Measurements from ENCODE around the gene HOXB9.

Gene HOXB9

DNA sequence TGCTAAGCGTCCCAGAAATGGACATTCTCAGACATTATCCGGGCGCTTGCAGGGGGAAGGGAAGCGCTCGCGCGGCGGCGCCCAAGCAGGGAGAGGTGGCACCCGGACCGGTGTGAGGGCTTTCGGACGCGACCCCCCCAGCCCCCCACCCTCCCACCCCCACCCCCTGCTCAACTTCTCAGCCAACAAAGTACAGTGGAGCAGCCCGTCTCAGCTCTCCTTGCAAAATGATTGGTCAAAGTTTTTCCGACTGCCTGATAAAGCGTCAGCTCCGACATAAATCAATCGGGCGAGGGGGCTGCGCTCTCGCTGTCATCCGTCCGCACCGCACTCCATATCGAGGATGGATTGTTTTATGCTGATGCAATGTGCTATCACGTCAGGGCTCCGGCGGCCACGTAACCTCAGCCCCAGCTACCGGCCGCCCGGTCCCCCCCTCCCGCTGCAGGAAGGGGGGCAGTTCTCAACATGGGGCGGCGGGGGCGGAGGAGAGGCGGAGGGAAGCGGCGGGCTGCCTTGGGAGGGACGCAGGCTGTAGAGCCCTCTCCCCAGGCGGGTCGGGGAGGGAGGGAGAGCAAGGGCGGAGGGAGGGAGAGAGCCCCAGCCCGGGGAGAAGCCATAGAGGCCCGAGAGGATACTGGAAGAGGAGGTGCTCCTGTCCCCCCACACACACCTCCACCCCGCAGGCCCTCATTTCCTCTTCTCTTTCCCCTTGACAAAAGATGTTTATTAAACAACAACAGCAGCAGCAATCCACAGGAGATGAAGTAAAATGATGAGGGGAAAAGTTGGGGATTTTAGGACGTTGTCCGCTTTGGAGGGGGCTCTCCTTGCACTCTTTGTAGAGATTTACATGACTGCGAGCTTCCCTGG, at the start of gene HOXB9:
HOXB9 (minus strand) TSS at position 114 of the 873 bp plus-strand sequence; CDS start at position 25, 89 bp downstream.
- DNase-seq = no peak

DNA sequence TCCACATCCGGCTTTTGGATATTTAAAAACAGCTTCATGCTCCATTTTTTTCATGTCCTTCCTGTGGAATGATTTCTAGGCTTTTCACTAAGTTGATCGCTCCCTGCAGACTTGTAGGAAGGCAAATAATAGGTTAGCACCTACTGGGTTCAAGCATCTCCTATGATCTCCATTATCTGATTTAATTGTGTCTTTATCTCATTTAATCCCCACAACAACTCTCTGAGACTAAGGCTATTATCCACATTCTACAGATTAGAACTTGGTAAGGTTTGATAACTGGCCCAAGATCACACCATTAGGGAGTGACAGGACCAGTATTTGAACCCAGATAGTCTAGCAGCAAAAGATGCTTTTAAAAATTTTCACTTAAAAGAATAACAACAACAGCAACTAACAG, 46.2 kb upstream of the HOXB9 start:
- no peak for DNase-seq

DNA sequence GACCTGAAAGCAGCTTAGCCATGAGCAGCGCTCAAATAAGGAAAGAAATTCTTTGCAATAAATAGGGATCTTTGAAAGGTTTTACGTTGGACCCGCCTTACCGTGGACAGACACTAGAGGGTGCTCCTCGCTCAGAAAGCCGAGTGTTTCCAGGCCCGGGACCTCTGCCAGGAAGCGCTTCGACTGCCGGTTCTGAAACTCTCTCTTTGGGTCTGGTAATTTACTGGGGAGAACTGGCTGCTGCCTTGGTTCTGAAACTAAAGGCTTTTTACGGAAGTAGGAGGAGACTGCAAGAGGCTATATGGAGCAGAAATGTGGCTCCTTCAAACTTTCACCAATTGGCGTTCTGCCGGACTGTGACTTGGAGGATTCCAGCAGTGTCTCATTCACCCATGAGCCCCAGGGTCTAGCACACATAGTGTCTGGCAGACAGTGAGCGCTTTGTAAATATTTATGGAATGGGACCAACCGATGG, 45.6 kb upstream of the HOXB9 start:
- DNase-seq = peak; percentile 59

DNA sequence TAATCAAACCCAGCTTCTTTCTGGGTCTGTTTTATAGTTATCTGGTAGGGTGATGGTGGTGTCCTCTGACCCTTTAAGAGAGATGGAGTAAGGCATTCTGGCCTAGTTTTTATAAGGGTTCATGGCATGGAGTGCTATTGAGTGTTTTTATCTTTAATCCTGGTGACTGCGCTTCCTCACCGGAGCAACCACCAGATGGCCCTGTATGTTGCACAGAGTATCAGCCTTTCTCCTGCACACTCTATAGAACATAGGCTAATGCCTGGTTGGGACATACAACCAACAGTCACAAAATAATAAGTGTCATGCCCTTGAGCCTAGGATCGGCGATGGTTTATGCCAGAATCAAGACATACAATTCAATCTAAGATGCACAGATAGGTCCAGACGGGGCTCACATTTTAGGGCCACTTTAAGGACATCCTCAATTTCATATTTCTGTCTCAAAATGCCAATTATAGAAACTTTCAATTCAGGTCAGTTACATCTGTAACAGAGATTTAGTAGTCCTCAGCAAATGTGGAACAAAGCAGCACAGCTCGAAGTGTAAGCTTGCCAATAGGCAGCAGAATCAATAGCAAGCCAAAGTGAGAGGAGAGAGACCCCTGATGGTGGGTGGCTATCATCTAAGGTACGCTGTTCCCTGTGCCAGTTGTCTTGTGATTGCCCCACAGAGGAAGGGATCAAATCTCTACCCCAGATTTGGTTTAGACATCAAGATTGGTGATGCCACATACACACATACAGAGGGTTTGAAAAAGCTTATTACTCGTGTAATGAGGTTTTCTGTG, 37.2 kb upstream of the HOXB9 start:
- no peak for DNase-seq

DNA sequence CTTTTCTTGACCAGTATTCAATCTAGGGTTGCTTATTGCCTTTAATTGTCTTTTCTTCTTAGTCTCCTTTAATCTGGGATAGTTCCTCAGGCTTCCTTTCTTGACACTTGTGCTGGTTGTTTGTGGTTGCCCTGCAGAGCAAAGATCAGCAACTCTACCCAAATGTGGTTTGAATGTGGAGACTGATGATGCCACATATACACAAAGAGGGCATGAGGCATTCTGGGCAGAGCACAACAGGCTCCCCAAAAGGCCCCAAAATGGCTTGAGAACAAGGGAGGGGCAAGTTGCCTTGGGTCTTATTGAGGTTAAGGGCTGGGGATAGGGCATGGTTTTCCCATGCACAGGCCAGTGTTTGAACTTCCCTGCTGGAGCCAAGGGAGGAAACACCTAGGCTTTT, 29.8 kb upstream of the HOXB9 start:
- DNase-seq = no peak

DNA sequence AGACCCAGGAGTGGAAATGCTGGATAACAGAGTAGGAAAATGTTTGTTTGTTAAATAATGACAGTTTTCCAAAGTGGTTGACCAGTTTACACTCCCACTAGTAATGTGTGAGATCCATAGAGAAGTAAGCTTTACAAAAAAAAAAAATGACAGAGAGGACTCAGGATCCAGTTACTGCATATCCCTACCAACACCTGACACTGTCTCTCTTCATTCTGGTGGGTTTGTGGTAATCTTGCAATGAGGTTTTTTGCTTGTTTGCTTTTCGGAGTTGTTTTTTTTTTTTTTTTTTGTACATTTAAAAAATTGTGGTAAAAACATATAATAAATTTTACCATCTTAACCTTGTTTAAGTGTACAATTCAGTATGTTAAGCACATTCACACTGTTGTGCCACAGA, 23.6 kb upstream of the HOXB9 start:
- no peak for DNase-seq

DNA sequence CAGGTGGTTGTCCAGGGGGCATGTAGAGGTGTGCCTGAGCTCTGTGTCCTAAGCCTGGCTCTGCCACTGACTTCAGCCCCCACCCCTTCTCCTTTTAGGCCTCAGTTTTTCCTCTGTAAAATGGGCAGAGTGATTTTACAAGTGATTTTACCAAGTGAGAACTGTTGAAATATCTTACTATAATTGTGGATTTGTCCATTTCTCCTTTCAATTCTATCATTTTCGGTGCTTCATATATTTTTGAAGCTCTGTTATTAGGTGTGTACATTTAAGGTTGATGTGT, 21.7 kb upstream of the HOXB9 start:
- no peak for DNase-seq

DNA sequence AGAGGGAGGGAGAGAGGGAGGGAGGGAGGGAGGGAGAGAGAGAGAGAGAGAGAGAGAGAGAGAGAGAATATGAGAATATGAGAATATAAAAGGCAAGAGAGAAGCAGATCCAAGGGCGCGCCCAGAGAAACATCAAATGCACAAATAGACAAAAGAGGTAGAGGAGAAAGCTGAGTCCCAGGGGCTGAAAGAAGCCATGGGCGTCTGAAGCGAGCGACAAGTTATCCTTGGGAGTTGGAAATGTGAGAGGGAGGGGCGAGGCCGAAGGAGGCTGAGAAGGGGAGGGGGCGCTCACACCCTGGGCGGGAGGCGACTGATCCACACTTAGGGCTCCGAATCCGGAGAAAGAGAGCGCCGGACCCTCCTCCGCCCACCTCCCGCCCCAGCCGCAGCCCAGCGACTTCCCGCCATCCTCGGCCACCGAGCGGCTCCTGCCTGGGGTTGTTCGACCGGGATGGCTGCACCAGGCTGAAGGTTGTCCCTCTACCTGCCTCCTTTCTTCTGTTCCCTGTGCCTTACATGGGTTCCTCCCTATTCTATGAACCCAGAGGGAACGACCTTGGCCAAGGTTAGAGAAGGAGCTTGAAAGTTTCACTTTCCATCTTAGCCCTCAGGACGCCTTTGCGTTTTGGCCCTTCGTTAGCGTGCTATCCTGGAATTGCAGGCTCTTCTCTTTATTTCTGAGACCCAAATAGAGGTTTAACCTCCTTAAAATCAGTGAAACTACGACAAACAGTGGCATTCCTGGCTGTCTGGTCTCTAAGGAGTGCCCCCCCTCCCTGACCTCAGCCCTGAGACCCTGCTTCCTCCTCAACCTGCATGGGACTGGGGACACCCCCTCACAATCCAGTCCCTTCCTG, 21.2 kb upstream of the HOXB9 start:
- DNase-seq = no peak

DNA sequence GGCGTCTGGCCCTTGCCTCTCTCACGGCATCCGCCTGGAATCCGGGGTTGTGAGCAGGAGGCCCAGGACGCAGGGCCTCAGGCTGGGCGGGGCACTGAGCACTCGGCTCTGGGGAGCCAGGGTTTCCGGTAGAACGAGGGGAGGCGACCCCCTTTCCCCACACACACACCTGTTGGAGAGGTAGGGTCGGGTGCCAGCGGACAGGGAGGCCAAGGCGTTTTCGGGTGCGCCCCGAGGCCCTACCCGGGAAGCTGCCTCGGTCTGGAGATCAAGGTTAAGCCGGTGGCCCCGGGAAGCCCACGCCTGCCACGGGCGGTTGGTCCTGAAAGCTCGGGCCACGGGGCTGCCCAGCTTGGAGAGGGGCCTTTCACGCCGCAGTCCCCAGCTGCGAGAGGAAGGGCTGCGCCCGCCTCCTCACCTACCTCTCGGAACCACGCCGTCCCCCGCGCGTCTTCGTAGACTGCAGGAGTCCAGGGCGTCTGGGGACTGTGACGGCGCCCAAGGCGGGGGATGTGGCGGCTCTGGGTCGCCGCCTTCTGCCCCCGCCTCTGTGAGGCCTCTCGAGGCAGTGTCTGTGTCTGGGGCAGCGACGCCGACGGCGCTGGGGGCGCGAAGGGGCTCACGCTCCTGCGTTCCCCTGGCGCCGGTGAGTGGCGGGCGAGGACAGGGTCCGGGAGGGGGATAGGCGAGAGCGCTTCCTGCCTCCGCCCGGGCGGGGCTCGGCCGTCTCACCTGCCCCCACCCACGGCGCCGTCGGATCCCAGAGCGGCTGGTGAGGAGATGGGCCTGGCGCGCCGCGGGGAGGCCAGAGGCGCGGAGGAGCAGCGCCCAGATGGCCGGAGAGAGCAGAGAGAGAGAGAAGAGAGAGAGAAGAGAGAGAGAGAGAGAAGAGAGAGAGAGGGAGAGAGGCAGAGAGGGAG, 20.3 kb upstream of the HOXB9 start:
- DNase-seq = no peak

DNA sequence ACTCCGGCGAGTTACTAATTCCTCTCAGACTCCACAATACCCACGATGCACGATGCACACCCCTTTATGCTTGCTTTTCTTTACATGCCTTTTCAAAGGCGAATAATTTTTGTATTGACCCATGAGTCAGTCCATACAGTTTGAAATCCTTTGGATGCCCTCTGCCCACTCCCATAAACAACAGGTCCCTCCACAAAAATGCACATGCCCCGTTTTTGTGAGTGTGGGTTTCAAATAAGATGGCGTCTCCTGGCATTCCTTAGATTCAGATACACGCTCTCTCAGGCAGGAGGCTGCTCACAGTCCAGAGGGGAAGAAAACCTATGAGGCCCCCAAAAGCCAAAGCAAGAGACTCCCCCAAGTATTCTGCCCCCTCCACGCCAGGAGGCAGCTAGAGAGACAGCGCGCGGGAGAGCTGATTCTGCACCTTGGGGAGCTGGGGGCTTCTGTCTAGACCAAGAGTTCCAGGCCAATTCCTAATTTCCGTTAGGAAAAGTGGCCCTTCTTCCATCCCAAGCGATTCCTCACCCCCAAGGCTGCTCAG, 19.6 kb upstream of the HOXB9 start:
- DNase-seq = no peak

DNA sequence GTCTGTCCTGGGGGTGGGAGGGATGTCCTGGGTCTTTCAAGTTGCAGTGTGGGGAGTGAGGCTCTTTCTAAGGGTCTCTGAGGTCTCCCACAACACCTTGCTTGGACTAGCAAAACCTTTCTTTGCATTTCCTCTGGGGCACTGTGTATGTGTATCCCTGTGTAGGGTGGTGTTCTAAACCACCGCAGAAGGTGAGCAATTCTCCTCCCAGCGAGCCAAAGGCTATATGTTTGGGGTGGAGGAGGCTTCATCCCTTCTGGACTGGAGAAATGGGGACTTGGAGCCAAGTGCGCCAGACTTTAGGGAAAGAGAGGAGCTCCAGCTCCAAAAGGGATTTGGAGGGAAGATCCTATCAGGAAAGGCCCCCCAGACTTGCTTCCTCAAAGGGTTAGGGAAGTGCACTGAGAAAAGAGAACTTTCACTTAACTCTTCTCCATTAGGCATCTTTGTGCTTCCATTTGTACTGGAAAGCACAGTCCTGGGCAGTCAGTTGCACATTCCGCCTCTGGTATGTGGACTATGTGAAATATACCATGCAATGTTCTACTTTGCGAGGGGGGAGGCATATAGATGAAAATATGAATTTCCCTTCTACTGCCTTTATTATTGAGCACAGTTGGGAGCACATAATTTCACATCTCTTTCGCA, 18.9 kb upstream of the HOXB9 start:
- DNase-seq = no peak

DNA sequence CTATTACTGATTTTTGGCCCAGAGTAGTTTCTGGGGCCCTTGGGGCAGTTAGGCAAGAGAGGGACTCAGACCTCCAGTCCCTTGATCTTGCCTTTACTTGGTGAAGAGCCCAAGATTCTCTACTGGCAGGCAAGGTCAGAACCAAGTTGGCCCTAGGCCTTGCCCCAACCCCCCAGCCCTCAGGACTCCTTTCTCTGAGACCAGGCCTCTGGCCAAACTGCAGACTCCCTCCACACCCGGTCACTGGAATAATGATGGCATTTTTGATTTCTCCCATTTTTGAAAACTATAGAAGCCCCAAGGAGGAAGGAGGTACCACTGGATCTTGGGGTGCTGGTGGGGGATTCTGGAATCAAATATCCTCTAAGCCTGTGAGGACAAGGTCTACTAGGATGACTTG, 18.0 kb upstream of the HOXB9 start:
- DNase-seq = no peak

DNA sequence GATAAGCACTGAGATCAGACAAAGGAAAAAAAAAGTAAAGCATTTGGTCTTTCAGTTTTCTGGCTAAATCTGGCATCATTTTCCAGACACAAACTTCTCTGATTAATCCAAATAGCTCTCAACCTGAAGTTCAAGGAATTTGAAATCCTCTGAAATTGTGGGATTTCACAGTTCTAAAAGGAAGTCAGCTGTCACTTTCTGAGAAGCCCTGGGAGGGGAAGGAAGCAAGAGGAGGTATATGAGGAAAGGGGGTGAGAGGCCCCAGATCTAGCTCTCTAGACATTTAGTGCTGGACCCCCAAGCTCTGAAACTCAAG, 17.5 kb upstream of the HOXB9 start:
- no peak for DNase-seq

DNA sequence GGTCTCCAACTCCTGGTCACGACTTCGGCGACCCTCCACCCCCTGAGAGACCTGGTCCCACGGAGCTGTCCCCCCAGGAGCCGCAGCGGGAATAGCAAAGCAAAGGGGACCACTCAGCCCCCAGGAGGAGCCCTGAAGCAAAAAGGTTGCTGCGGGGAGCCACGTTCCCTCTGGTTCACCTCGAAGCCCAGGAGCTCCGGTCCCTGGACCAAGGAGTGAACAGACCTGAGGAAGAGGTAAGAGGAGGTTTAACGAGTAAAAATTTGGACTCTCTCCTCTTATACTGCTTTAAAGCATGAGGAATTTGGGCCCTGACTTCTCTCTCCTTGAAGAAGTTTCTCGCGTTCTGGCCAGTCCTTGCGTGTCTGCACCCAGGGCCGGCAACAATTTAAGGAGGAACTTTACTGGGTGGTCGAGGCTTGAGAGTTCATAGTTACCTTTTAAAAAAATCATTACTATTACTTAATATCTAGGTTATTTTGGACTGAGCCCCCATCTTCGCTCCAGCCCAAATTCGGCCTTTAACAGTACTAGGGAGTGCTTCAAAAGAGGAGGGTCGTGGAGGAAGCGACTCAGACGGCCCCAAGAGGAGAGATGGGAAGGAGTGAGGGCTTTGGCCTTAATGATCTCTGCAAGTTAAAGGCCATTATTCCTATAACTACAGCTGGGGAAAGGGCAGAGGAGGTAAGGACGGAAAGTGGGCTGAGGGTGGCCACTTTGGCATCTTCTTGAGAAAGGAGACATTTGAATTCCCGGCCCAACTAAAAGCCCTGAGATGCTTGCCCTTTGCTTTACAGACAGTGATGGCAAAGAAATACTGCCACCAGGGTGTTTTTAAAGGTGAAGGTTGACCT, 16.9 kb upstream of the HOXB9 start:
- no peak for DNase-seq

DNA sequence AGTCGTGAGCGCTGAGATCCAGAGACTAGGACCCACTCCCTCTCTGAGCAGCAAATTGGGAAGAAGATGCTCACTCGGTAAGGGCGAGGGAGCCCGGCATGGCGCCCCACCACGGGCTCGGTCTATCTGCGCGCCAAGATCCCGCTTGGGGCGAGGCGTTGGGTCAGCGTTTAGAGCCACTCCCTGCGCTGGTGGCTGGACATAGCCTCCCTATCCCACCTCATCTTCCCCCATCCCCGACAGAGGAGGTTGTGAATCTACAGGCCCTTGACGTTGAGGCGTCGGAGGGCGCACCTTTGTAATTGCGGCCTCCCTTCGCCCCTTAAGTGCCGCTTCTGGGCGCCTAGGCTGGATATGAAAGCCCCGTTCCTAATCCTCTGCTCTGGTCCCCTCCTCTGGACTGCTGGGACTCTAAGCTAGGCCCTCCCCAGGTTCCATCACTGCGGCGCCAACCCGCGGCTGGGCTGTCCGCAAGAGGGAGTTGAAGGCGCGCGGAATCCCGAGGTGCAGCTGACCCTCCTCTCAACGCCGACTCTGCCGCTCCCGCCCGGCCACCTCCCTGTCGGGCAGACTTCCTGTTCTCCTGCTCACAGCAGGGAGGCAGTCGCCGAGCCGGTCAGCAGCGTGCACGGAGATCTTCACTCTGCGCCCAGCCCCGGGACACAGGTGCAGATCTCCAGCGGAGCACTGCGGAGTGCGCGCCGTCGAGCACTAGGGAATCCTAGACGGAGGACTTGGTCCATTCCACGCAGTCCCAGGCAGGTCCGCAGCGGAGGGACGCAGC, 16.1 kb upstream of the HOXB9 start:
- no peak for DNase-seq

DNA sequence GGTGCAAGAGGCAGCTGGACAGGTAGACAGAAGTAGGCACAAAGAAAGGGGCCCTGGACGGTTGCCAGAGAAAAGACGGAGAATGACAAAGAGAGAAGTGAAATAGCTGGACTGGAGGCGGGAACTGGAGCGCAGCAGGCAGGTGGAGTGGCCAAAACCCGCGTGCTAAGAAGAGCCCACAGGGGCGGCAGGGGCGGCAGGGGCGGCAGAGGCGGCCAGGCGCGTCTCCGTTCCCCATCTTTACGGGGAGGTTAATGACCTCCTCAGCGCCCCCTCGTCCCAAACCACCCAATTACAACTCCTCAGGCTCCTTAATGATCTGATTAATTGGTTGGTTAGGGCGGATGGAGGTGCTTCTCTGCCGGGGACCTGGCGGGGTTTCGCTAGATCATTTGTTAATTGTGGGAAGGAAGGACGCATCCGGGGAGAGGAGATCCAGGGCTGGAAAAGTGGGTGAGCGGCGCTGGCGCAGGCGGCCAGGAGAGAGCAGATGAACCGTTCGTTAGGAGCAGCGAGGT, 15.4 kb upstream of the HOXB9 start:
- DNase-seq = no peak

DNA sequence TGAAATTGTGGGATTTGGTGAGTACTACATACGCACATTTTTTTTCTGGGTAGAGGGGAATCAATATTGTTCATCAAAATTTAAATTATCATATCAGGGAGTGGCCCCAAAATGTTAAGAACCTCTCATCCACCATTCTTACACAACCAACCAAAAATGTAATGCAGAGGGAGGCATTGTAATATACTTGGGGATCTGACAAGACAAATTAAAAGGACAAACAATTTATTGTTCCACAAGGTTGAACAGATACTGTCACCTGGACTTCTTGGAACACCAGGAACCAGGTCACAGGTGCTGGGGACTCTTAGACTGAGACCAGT, 14.7 kb upstream of the HOXB9 start:
- no peak for DNase-seq

DNA sequence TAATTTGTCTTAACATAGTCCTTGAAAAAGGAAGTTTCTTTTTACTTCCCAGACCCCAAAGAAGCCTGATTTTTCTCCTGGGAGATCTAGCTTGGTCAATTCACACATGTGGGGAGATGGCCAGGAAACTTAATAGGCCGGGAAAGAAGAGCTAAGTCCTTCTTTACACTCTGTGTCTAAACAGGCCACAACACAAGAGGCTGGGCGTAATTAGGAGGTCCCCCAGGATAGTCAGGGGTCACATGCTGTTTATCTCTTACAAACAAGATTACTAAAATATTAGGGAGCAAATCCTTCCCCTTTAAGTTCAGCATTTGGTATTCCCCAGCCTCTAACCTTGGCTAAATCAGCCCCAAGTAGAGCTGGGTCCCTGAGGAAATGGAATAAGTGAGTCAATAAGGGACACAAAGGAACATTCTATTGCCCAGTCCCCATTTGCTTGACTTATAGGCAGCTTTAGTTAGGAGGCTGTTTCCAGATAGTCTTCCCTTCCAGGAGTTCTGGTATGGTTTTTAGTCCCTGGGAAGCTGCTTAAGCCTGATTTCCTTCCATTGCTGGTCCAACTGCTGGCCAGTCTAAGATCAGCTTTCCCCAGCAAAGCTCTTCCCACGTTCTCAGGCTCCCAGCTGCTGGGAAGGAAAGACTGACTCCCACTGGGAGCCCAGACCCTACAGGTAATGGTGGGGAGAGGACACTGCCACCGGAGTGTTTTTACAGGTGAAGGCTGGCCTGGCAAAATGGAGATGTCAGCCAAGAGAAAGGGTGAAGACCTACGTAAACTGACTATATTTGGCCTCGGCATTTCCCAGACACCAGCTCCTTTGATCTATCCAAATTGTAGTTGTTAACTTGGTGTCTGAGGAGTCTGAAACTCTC, 14.1 kb upstream of the HOXB9 start:
- no peak for DNase-seq

DNA sequence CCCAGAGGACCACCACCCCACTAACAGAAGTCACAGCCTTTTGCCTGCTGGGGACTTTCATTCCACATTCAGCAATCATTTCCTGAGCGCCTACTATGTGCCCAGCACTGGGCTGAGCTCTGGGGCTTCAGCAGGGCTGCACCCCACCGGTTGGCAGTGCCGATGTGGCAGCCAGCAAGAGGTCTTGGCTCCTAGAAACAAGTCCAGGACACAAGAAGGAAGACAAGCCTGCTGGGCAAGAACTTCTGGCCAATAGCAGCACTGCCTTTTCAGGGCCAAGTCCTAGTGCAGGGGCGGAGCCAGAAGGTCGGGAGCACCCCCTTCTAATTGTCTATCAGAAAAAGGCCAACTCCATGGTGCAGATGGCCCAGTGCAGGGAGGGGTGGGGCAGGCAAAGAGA, 13.0 kb upstream of the HOXB9 start:
- DNase-seq = no peak
